Measurements from ENCODE around the gene KCNRG.

Gene KCNRG, protein sequence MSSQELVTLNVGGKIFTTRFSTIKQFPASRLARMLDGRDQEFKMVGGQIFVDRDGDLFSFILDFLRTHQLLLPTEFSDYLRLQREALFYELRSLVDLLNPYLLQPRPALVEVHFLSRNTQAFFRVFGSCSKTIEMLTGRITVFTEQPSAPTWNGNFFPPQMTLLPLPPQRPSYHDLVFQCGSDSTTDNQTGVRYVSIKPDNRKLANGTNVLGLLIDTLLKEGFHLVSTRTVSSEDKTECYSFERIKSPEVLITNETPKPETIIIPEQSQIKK

DNA sequence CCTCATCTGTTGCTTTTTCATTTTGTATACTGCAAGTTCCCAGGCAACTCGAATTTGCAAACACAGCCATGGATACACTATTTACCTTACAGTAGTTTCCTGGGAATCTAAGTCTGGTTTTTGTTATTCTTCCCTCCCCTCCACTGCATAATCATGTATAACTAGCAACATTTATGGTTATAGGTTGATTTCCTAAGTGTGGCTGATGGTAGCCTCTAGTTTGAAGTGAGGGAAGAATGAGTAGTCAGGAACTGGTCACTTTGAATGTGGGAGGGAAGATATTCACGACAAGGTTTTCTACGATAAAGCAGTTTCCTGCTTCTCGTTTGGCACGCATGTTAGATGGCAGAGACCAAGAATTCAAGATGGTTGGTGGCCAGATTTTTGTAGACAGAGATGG, at the start of gene KCNRG:
KCNRG (plus strand) TSS at position 187 of the 400 bp plus-strand sequence; CDS start at position 237, 50 bp downstream.
- TF ChIP-seq, protein P1, sequence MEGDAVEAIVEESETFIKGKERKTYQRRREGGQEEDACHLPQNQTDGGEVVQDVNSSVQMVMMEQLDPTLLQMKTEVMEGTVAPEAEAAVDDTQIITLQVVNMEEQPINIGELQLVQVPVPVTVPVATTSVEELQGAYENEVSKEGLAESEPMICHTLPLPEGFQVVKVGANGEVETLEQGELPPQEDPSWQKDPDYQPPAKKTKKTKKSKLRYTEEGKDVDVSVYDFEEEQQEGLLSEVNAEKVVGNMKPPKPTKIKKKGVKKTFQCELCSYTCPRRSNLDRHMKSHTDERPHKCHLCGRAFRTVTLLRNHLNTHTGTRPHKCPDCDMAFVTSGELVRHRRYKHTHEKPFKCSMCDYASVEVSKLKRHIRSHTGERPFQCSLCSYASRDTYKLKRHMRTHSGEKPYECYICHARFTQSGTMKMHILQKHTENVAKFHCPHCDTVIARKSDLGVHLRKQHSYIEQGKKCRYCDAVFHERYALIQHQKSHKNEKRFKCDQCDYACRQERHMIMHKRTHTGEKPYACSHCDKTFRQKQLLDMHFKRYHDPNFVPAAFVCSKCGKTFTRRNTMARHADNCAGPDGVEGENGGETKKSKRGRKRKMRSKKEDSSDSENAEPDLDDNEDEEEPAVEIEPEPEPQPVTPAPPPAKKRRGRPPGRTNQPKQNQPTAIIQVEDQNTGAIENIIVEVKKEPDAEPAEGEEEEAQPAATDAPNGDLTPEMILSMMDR (IDR thresholded peaks at IDR 0.05; ENCODE audit: low read depth, low read length) = no peak
- no peak within 1 kb of the TSS for H3K4me3 ChIP-seq (ENCODE audit: low read depth, low read length)
- in situ Hi-C loops (cut with HindIII; ENCODE audit: low sequenced_read_pairs) = no loop called here
- DNase-seq (ENCODE audit: low read depth, low spot score) = peak; percentile 46

DNA sequence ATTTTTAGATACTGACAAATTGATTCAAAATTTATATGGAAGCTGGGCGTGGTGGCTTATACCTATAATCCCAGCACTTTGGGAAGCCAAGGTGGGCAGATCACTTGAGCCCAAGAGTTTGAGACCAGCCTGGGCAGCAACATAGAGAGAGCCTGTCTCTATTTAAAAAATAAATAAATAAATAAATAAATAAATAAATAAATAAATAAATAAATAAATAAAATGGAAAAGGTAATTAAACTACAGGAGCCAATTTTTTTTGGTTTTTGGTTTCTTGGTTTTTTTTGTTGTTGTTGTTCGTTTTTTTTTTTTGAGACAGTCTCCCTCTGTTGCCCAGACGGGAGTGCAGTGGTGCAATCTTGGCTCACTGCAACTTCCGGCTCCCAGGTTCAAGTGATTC, 47.8 kb upstream of the KCNRG start:
- TF ChIP-seq, protein P1 (IDR thresholded peaks at IDR 0.05; ENCODE audit: low read depth, low read length) = no peak
- no peak for DNase-seq (ENCODE audit: low read depth, low spot score)
- no peak overlapping the region for H3K4me3 ChIP-seq (ENCODE audit: low read depth, low read length)
- in situ Hi-C loops (cut with HindIII; ENCODE audit: low sequenced_read_pairs) = no loop called here

DNA sequence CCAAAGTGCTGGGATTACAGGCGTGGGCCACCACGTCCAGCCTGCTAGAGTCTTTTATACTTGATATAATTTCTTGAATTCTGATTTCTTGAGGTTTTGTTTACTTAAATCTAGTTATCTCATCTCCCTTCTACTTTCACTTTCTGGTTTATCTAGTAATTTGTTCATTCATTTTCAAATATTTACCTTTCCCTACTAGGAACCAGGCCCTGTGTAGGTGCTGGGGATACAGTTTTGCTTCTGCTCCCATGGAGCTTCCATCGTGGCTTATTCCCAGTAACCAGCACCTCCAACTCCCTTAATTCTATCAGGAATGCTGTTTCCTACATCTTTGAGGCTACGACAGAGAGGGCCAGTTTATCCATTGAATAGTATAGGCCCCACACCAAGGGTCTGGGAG, 42.5 kb upstream of the KCNRG start:
- in situ Hi-C loops (cut with HindIII; ENCODE audit: low sequenced_read_pairs) = no loop called here
- H3K4me3 ChIP-seq (ENCODE audit: low read depth, low read length) = no peak overlapping the region
- DNase-seq (ENCODE audit: low read depth, low spot score) = no peak
- TF ChIP-seq, protein P1 (IDR thresholded peaks at IDR 0.05; ENCODE audit: low read depth, low read length) = no peak

DNA sequence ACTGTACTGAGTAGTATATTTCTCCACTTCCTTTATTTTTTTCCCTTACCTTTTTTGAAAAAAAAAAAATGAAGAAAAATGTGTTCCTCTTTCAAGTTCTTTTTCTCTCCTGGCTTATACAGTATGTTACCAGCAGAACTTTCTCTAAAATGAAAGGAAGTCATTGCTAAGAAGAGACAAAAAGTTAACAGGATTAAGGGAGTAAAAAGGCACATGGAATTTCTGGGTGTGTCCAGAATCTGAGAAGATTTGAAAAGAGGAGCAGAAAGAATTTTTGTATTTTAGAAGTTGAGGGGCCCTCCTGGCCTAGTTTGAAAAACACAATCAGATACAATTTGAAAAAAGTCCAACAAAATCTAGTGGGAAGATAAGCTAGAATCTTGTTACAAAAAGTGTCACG, 39.4 kb upstream of the KCNRG start:
- TF ChIP-seq, protein P1 (IDR thresholded peaks at IDR 0.05; ENCODE audit: low read depth, low read length) = no peak
- no peak overlapping the region for H3K4me3 ChIP-seq (ENCODE audit: low read depth, low read length)
- in situ Hi-C loops (cut with HindIII; ENCODE audit: low sequenced_read_pairs) = no loop called here
- DNase-seq (ENCODE audit: low read depth, low spot score) = no peak

DNA sequence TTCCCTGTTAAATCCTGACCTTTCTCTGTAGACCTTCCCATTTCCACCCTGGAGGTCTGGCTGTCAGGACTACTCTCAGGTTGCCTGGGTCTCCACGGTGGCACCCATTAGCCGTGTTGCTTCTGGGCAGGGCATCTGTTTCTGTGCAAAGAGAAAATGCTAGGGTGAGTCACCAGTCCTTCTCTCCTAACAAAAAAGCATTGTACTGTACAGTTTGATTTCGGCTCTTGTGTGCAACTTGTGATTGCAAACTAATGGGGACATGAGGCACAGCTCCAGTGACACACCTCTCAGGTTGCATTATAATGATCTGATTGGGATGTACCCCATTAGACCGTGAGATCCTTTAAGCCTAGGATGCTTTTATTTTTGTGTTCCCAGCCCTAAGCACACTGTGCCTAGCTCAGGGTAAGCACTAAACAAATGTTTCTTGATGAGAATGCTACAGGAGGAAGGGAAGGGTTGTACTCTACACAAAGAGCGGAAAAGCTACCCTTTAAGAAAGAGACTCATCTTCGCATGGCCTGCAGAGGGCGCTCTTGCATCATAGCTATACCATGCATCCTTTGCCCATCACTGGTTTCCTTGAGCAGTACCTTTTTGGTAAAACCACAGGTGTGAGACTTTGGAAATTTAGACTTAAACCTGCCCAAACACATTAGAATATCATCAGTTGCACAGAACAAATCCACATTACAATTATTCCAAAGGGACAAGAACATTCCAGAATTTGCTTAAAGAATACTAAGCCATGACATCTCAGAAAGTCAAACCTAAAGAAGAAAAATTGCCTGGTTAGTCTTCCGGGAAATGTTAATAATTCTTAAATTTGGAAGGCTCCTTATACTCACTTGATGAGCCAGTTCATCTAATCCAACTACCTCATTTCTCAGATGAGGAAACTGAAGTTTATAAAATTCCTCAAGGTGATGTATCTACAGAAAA, 38.7 kb upstream of the KCNRG start:
- peak; percentile 69 for DNase-seq (ENCODE audit: low read depth, low spot score)
- in situ Hi-C loops (cut with HindIII; ENCODE audit: low sequenced_read_pairs) = no loop called here
- H3K4me3 ChIP-seq (ENCODE audit: low read depth, low read length) = no peak overlapping the region
- TF ChIP-seq, protein P1 (IDR thresholded peaks at IDR 0.05; ENCODE audit: low read depth, low read length) = peak; percentile 85

DNA sequence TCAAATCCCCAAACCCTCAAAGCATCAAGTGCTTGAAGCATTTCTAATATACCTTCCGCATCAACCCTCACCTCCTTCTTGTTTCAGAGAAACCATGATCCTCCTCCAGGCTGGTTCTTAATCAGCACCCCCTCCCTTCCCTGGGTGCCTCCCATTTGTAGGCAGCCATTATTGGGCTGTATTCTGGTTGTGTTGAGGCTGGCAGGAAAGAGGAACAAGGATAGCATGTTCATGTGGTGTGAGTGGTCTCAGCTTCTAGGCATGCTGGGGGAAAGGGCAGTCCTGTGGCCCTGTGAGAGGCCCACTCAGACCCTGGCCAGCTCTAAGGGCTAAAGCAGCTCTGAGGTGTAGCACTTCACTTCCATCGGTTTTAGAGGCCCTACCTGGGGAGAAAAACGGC, 37.3 kb upstream of the KCNRG start:
- in situ Hi-C loops (cut with HindIII; ENCODE audit: low sequenced_read_pairs) = no loop called here
- TF ChIP-seq, protein P1 (IDR thresholded peaks at IDR 0.05; ENCODE audit: low read depth, low read length) = no peak
- DNase-seq (ENCODE audit: low read depth, low spot score) = no peak
- no peak overlapping the region for H3K4me3 ChIP-seq (ENCODE audit: low read depth, low read length)
